PC-9 (cell line): ENCODE results near the gene ZC3H12C. TPM values are rescaled to one million over a fixed set of nuclear protein-coding genes. Genes with fewer than 3 reads are reported as not detected.
"Not testable (repeated sequence)": the region's sequence is repeated elsewhere in the genome, so short reads cannot be mapped to it uniquely, and the experiment has no call there.

Experiments used
- BruUV-seq: library from RNA; stranded (reverse); fragments of 400-500 nt; replicated peaks from 2 replicates; lab custom pipeline; 2021; lab: Mats Ljungman, UMichigan
- CTCF ChIA-PET: fragments of 300-600 bp; sonication (Branson Sonifier 250); formaldehyde crosslinking; loops from one replicate; lab custom pipeline; 2022; ENCODE audit warnings: antibody characterized with exemption; lab: Charles Lee
- POLR2A ChIA-PET: fragments of 300-600 bp; sonication (Branson Sonifier 250); formaldehyde crosslinking; loops from one replicate; lab custom pipeline; 2022; ENCODE audit warnings: antibody characterized with exemption; ENCODE audit not compliant: unreplicated experiment; lab: Charles Lee
- DNase-seq, 2 experiments: peaks; one replicate each; pipeline versions ENCODE4 v3.0.0 to v3.0.0-alpha.2; 2015 to 2022; ENCODE audit warnings: mixed read lengths in 1 of 2
- H2AFZ ChIP-seq: fragments of 200-600 bp; sonication (generic); 2 replicates; pipeline ENCODE4 v1.8.1; 2017; ENCODE audit warnings: antibody characterized with exemption
- H3F3A ChIP-seq: fragments of 200-600 bp; sonication (generic); 2 replicates; pipeline ENCODE4 v1.8.1; 2017; ENCODE audit warnings: antibody characterized with exemption, mild to moderate bottlenecking, low read depth; ENCODE audit not compliant: insufficient read depth
- H3K27ac ChIP-seq: fragments of 200-600 bp; sonication (generic); 2 replicates; pipeline ENCODE4 v1.6.1; 2016; ENCODE audit warnings: mixed run types
- H3K27me3 ChIP-seq: fragments of 200-600 bp; sonication (generic); 2 replicates; pipeline ENCODE4 v1.6.1; 2016; ENCODE audit warnings: low read depth, mixed run types; ENCODE audit not compliant: insufficient read depth
- H3K36me3 ChIP-seq: fragments of 200-600 bp; sonication (generic); 2 replicates; pipeline ENCODE4 v1.6.1; 2016; ENCODE audit warnings: low read depth, mixed run types
- H3K4me1 ChIP-seq: fragments of 200-600 bp; sonication (generic); replicated peaks from 2 replicates; pipeline ENCODE4 v1.6.1; 2016; ENCODE audit warnings: mixed run types; ENCODE audit not compliant: insufficient read depth
- H3K4me2 ChIP-seq: fragments of 200-600 bp; sonication (generic); 2 replicates; pipeline ENCODE4 v1.6.1; 2017; ENCODE audit warnings: mixed run types
- H3K4me3 ChIP-seq: fragments of 200-600 bp; sonication (generic); 2 replicates; pipeline ENCODE4 v1.6.1; 2016; ENCODE audit warnings: mixed run types
- H3K79me2 ChIP-seq: fragments of 200-600 bp; sonication (generic); 2 replicates; pipeline ENCODE4 v1.6.1; 2017; ENCODE audit warnings: low read depth, mixed run types
- H3K9me2 ChIP-seq: fragments of 200-600 bp; sonication (generic); 2 replicates; pipeline ENCODE4 v1.8.1; 2017; ENCODE audit warnings: mild to moderate bottlenecking; ENCODE audit not compliant: insufficient read depth
- H3K9me3 ChIP-seq: fragments of 200-600 bp; sonication (generic); 2 replicates; pipeline ENCODE4 v1.8.1; 2016; ENCODE audit warnings: low read depth; ENCODE audit not compliant: insufficient read depth
- H4K20me1 ChIP-seq: fragments of 200-600 bp; sonication (generic); 2 replicates; pipeline ENCODE4 v1.8.1; 2017; ENCODE audit not compliant: insufficient read depth
- EZH2 ChIP-seq: fragments of 200-600 bp; sonication (generic); IDR thresholded peaks from 2 replicates; pipeline ENCODE4 v1.8.0; 2017; ENCODE audit warnings: antibody characterized with exemption, low read depth
- intact Hi-C: fragments of 100-400 bp; cut with micrococcal nuclease; formaldehyde crosslinking; loops from one replicate; pipeline ENCODE4 v1.10.0; 2022; ENCODE audit not compliant: unreplicated experiment
- total RNA-seq: library from RNA; stranded (reverse); gene quantifications from 2 replicates; pipeline ENCODE4 v1.2.3, GENCODE V29; 2021
- TF ChIP-seq, protein P1 (sequence below): fragments of 200-600 bp; sonication (generic); conservative IDR thresholded peaks from 2 replicates; pipeline ENCODE4 v1.6.1; 2017; ENCODE audit warnings: mixed run types, antibody characterized with exemption, mild to moderate bottlenecking, moderate library complexity

Gene ZC3H12C
- total RNA-seq, 1 experiment from 2014 or later = 12.4 TPM

DNA sequence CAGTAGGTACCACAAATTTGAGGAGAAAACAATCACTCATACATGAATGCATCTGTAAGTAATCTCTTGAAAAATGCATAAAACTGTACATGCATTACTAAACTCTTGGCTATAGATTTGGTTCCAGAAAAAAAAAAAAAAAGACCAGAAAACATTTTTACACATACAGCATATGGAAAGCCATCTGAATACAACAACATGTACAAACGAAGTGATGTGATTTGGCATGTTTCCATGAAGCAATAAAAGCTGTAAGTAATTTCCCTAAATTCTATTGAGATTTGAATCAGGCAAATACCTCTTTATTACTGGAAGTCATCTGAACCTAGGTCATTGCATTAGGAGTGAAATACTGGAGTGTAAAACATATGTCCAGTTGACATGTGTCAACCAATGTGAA lies 31.9 kb upstream of the ZC3H12C start:
- TF ChIP-seq, protein P1, sequence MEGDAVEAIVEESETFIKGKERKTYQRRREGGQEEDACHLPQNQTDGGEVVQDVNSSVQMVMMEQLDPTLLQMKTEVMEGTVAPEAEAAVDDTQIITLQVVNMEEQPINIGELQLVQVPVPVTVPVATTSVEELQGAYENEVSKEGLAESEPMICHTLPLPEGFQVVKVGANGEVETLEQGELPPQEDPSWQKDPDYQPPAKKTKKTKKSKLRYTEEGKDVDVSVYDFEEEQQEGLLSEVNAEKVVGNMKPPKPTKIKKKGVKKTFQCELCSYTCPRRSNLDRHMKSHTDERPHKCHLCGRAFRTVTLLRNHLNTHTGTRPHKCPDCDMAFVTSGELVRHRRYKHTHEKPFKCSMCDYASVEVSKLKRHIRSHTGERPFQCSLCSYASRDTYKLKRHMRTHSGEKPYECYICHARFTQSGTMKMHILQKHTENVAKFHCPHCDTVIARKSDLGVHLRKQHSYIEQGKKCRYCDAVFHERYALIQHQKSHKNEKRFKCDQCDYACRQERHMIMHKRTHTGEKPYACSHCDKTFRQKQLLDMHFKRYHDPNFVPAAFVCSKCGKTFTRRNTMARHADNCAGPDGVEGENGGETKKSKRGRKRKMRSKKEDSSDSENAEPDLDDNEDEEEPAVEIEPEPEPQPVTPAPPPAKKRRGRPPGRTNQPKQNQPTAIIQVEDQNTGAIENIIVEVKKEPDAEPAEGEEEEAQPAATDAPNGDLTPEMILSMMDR = no peak
- TF ChIP-seq EZH2 = no peak
- H3K27me3 ChIP-seq = no peaks in the 10 kb centered on the region
- H3K9me2 ChIP-seq = no peaks in the 10 kb centered on the region
- no peak overlapping the region for H3K4me3 ChIP-seq
- H3K9me3 ChIP-seq = peaks cover 4% of the 10 kb centered on the region; the same call in 1 of the 2 replicates
- no peaks in the 10 kb centered on the region for H3K79me2 ChIP-seq
- no peaks in the 10 kb centered on the region for H3K36me3 ChIP-seq
- no TSS peak for BruUV-seq
- no peak for DNase-seq
- ChIA-PET CTCF (no interaction called here), POLR2A (no interaction called here)
- intact Hi-C loops = no loop called here
- no peak overlapping the region for H2AFZ ChIP-seq
- H3K4me1 ChIP-seq = peaks cover 23% of the 10 kb centered on the region
- no peak overlapping the region for H3K27ac ChIP-seq
- H3F3A ChIP-seq = peaks cover 5% of the 10 kb centered on the region; the same call in 1 of the 2 replicates
- H4K20me1 ChIP-seq = no peaks in the 10 kb centered on the region
- no peak overlapping the region for H3K4me2 ChIP-seq

DNA sequence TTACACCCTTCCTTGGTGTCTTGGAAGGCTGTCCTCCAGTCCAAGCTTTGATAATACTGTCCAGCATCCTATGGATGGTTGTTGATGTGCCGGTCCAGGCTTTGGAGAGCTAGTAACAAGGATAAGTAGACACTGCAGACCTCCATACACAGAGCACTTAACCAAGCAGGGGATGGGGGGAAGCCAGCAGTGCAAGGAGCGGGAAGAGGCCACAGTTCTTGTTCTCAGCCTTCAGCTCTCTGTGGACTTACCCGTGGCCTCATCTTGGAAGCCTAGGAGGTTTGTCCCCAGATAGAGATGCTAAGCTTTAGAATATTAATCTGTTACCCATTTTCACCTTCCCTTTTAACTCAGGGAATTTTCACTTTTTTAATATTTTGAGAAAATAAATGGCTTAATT lies 30.9 kb upstream of the ZC3H12C start:
- Histone ChIP-seq H3K4me1 (peaks cover 23% of the 10 kb centered on the region), H3K27me3 (no peaks in the 10 kb centered on the region), H3K4me2 (no peak overlapping the region), H3K36me3 (no peaks in the 10 kb centered on the region), H2AFZ (no peak overlapping the region), H3K4me3 (no peak overlapping the region), H3K9me2 (no peaks in the 10 kb centered on the region), H3K27ac (no peak overlapping the region), H3F3A (peaks cover 5% of the 10 kb centered on the region; the same call in 1 of the 2 replicates), H4K20me1 (no peaks in the 10 kb centered on the region), H3K9me3 (peaks cover 4% of the 10 kb centered on the region; the same call in 1 of the 2 replicates), H3K79me2 (no peaks in the 10 kb centered on the region)
- intact Hi-C loops = no loop called here
- ChIA-PET CTCF (no interaction called here), POLR2A (no interaction called here)
- no TSS peak for BruUV-seq
- no peak for TF ChIP-seq EZH2
- TF ChIP-seq, protein P1 = no peak
- no peak for DNase-seq

DNA sequence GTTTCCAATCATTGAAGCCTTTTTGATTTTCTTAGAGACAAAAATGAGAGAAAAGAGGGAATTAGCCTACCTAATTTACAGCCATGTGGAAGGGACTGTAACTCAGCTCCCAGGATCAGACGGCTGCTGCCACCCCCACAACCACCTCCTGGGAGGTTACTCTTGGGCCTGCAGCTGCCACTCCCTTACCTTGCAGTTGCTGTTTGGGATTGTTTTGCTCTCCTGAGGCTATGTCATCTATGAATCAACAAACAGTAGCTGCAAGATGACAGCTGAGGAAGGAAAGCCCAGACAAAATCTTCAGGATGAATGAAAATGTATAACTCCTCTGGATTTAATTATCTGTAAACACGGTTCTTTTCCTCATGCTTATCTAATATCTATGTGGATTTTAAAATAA lies 28.0 kb upstream of the ZC3H12C start:
- H3K9me3 ChIP-seq = no peaks in the 10 kb centered on the region
- H3K4me1 ChIP-seq = peaks cover 29% of the 10 kb centered on the region
- no peaks in the 10 kb centered on the region for H3K79me2 ChIP-seq
- 0 out of 2 replicates have a peak overlapping the region, but pooled peaks have one; percentile 0 for H3K4me2 ChIP-seq
- H3K36me3 ChIP-seq = no peaks in the 10 kb centered on the region
- no peaks in the 10 kb centered on the region for H3K9me2 ChIP-seq
- DNase-seq = peak; percentile 23 to 73
- no peak overlapping the region for H2AFZ ChIP-seq
- no TSS peak for BruUV-seq
- no peaks in the 10 kb centered on the region for H4K20me1 ChIP-seq
- ChIA-PET POLR2A (interaction anchor here (0.7 kb wide), 1 partner anchor 23 kb away, joined by 4 read pairs; no protein-coding TSS in a partner anchor), CTCF (no interaction called here)
- no peak for TF ChIP-seq EZH2
- TF ChIP-seq, protein P1 = no peak
- H3F3A ChIP-seq = peaks cover 21% of the 10 kb centered on the region; the same call in 1 of the 2 replicates
- no peaks in the 10 kb centered on the region for H3K27me3 ChIP-seq
- intact Hi-C loops = no loop called here
- no peak overlapping the region for H3K27ac ChIP-seq
- no peak overlapping the region for H3K4me3 ChIP-seq

DNA sequence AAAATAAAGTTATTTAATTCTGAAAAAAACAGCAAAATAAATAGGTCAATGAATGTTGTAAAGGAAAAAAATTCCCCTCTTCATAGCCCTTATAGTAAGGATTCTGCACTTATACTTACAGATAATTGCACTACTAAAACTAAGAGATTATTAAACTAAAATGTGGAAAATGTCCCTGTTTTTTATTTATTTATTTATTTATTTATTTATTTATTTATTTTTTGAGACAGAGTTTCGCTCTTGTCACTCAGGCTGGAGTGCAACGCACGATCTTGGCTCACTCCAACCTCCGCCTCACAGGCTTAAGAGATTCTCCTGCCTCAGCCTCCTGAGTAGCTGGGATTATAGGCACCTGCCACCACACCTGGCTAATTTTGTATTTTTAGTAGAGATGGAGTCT lies 25.2 kb upstream of the ZC3H12C start:
- DNase-seq, H3K9me2 ChIP-seq, H4K20me1 ChIP-seq, BruUV-seq, H3K36me3 ChIP-seq, intact Hi-C loops, H3K9me3 ChIP-seq, H3K79me2 ChIP-seq, POLR2A ChIA-PET, H3K27me3 ChIP-seq, H2AFZ ChIP-seq, H3K4me3 ChIP-seq, H3K27ac ChIP-seq, CTCF ChIA-PET, H3K4me2 ChIP-seq: not testable (repeated sequence)
- Histone ChIP-seq H3K4me1 (peaks cover 37% of the 10 kb centered on the region), H3F3A (peaks cover 21% of the 10 kb centered on the region; the same call in 1 of the 2 replicates)
